ENCODE results near the gene BCAS3.

The BCAS3 gene

DNA sequence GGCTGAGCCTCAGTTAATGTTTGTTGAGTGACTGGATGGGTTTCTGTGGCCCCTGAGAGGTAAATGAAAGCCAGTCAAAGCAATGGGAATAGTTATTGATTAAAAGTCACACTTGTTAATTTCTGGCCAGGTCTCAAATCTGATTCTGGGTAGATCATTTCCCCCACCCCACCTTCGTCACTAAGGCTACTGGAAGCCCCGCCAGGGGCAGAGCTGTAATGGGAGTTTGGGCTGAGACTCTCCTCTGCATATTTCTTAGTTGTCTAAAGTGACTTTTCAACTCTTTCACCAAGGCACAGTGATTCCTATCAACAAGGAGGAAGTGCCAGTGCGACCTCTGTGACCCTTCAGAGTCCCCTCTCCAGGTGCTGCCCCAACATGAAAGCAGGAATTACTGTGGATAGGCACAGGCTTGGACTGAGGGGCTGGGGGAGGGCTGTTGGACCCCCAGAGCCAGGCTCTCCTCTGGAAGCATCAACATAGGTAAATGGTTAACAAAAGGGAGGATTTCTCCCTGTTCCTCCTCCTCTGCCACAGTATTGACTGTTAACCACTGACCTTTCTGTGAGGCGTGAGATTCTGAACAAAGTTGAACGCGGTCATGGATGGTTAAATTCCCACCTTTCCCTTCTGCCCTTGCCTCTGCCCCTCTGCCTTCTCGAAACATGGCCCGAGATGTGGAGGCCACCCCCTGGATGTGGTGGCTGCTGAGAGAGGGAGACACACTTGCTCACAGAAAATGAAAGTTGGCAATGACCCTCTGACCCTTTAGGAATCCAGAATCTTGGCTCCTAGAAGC lies 701.2 kb downstream of the BCAS3 start:
- DNase-seq, result no peak

DNA sequence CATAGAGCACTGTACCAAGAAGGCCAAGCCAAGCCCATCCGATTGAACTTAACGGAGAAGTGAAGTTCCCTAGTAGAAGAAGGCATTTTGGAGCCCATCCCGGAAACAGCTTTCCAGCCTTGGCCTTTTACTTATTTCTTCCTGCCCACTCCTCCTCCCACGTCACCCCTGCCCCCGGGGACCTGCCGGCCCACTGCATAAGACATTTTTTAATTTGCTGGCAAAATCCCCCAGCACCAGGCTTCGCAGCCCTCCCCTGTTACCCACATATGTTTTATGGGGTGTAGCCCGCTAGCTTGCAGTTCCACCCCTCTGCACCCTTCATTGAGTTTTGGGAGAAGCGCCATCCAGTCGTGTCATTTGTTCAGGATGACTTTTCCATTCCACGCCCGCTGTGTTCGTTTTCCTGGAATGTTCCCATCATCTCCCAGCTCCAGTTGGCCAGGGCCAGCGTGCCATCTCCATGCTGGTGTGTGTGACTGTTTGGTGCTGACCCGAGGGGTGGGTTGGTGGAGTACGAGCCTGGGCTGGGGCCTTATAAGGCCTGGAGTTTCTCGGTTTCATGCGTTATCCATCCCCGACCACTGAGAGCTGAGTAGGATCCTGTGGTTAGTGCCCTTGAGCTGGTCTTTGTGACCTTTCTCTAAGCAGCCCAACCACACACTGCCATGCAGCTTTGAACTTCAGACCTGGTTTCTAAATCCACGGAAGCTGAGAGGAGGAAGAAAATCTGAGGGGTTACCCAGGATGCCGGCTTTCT lies 702.0 kb downstream of the BCAS3 start:
- DNase-seq, result no peak

DNA sequence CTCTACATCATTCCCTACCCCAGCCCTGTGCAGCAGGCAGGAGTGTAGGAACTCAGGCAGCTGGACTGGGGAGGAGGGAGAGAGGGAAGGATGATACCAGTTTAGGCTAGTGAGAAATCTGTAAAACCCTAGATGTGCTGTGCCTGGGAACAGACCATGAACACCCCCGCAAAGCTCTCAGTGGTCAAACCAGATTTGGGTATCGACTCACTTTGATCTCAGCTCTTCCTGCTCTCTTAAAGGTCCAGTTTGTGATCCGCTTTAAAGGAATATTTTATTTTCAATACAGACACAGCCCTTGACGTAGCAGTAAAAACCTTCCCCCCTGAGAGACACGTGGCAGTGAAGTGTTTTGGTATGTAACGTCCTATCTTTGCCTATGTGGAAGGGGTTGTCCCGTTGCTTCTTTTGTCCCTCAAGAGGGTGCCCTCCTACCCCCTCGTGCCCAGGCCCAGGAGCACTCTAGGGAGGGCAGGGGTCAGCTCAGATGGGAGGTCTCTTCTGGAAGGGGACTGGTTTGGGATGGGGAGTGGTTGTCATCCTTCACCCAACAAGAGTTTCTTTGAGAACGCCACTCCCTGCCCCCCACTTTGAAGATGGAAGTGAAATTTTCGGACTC lies 702.7 kb downstream of the BCAS3 start:
- DNase-seq, result no peak

DNA sequence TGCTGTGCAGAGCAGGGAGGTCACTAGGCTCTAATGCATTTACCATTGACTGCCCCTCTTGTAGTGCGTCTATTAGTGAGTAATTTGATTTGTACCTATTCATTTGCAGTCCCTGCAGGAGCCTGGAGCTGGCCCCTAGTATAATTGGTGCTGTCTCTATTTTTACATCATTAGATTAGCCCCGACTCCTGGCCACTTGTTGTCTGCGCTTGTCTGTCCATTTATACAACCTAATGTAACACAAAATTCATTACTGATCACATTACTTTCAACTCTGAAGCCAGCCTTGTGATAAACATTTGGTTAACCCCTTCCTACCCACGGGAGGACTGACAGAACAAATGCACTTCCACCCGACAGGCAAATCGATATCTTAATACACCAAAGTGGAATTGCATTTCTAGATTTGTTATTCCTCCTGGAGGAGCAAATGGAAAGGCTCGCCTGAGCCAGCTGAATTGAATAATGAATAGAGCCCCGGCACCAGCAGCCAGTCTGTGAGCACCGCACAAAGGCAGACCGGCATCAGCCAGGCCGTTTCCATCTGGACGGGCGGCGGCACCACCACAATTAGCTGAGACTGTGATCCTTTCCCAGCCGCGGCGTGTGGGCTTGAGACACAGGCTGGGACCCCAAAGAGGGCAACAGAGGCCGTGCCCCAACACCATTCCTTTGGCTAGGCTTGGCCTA lies 703.3 kb downstream of the BCAS3 start:
- DNase-seq, result no peak

DNA sequence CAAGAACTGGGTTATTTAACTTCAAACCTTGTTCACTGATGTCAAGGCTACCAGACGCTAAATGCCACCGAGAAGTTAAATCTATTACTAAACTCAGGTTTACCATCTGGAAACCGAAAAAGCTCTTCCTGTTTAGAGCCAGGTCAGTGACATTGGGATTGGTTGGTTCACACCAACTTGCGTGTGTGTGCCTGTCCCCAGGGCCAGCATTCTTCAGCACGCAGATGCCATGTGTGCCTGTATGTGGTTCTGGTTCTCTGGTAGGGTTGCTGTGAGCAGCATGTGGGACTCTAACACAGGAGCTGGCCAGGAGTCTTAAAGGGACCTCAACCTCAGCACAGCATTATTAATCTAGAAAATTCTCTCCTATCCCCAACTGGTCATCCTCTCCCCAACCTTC lies 703.9 kb downstream of the BCAS3 start:
- DNase-seq, result no peak

DNA sequence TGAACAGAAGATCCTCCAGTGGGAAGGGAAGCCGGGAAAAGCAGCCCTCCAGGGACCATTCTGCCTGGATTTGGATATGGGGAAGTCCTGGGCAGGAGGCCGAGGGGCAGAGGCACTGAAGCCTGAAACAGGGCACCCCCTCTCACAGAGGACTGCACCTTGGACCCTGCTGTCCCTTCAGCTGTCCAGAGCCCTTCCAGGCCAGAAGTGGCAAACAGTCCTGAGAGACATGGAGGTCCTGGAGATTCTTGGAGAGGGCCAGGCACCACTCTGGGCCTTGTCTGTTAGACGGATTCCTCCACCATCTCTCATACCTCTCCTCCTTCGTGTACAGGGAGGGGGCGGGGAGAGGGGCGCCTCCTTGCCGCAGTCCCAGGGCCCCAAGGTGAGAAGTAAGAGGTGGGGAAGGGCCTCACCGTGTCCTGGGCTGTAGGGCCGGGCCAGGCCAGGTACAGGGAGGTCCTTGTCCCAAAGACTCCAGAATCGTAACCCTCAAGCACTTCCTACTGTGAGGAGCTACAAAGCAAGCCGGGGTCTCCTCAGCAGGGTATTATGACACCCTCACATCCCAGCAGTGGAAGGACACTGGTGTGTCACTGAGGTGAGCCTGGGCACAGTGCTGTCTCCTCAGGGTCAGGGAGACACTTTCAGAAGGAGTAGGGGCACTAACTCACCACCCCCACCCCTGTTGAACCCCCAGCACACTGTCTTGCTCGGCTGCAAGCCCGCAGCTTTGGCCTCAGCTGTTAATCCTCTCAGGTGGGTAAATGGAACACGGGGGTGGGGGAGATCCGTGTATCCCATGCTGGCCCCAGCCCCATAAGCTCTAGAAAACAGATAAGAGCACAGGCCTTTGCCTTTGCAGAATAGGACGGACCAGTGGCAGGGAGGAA lies 705.4 kb downstream of the BCAS3 start:
- no peak for DNase-seq

DNA sequence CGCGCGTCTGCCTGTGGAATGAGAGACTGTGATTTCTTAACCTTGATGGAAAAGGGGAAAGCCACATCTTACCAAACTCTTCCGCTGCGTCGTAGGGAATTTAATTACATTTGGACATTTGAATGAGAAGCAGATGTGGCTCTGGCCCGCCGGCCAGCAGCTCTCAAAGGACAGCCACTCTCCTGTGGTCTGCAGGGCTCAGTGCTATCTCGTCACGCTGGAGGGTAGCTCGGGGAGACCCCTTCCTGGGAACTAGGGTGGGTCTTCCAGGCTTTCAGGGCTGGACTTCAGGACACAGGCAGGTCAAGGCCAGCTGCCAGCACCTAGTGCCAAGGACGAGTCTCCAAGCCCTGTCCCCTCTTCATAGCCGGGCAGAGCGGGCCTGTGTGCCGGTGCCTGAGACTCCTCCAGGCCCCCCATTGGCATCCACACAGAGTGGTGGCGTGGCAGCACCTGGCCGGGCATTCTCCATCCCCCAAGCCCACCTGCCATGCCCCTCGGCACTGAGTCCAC lies 706.1 kb downstream of the BCAS3 start:
- DNase-seq, result no peak

DNA sequence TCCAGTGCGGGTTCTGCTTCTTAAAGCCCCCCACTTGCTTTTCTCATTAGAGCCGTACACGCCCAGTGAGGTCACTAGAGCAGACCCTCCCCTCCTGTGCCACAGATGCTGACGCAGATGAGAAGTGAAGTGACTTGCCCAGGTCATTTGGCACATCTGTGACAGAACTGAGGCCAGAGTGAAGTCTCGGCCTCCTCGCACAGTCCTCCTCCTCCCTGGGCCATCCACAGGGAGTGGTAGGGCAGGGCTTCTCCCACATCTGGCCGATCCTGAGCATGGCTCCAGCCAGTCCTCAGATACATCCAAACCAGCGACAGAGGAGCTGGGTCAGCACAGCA lies 706.7 kb downstream of the BCAS3 start:
- DNase-seq, result no peak

DNA sequence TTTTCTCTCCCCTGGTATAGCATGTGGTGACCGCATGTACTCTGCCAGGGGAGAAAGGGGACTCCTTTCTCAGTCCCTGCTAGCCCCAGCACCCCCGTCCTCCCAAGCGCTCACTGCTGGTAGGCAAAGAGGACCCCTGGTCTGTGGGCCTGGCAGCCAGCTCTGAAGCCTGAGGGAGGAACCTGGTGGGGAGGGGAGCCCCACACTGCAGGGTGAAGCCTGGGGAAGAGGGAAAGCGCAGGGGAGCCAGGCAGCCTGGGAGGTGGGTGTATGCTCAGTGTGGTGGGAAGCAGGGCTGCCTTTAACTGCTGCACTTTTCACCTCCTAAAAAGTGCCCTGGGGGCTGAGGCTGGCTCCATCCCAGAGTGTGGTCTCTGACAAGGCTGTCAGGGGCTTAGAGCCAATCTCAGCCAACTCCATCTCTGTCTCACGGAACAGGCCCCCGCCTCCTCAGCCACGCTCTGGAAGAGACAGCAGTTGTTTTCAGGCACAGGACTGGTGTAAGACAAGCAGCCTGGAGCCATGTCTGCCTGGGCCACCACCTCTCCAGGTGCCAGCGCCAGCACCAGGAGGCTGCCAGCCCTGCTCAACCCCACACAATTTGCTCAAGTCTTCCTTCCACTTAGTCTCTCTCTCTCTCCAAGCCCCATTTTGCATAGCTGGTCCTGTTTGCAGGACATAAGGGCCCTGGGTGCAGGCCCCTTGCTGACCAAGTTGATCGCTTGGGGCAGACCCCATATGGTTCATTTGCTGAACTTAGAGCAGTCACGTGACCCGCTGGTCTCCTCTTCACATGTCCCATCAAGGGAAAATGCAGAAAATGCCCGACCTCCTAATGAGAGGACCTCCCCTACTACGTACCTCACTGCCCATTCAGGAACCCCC lies 707.3 kb downstream of the BCAS3 start:
- DNase-seq, result no peak

DNA sequence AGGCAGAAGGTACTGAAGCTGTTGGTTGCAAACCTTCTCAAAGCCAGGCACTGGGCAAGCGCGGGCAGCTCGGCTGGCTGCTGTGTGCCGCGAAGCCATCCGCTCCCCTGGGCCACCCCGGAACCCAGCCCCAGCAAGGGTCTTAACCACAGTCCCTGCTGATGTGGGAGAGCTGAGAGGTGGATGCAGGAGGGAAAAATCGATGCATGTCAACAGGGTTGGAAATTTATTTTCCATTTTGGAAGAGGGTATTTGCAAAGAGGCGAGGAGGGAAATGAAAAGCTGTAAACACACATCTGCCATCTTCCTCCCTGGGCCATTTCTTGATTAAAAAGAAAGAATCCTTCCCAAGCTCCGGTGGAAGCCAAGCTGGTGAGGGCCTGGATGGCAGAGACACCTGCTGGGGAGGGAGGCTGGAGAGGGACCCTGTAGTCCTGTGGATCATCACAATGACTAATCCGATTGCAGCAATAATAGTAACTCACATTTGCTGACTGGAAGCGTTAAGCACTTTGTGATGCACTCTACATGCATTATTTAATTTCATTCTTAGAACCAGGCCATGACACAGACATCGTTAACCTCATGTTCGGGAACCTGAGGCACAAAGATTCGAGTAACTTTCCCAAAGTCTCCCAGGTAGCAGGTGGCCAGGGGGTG lies 708.1 kb downstream of the BCAS3 start:
- DNase-seq, result no peak

DNA sequence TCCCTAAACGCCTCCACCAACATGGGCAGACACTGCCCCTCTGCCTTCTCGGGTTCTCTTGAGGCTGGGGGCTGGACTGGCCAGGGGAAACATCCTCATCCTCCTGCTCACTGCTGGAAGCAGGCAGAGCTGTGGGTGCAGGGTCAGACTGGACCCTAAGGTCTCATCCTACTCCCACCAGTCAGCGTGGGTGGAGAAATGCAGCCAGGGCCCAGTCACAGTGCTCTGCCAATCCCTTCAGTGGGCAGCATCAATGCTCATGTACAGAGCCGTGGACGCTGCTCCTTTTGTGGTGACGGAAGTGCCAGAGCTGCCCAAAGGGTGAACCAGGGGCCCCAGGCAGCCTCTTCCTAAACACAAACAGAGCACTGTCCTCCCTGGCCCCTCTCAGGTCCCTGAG lies 708.6 kb downstream of the BCAS3 start:
- DNase-seq, result no peak

DNA sequence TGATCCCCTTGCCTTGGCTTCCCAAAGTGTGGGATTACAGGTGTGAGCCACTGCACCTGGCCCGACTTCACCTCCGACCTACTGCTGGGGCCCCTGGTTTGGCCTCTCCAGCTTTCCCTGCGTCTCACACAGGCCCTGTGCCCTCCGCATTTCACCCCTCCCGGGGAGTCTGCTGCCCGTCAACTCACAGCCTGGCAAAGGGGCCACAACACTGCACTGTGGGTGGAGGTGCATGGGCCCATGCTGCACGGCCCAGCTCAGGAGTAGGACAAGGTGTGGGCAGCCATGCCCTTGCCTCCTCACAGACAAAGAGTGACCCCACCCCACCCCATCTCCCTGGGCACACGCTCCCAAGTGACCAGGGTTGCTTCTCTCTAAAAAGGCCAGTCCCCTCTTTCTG lies 709.4 kb downstream of the BCAS3 start:
- DNase-seq, result no peak

DNA sequence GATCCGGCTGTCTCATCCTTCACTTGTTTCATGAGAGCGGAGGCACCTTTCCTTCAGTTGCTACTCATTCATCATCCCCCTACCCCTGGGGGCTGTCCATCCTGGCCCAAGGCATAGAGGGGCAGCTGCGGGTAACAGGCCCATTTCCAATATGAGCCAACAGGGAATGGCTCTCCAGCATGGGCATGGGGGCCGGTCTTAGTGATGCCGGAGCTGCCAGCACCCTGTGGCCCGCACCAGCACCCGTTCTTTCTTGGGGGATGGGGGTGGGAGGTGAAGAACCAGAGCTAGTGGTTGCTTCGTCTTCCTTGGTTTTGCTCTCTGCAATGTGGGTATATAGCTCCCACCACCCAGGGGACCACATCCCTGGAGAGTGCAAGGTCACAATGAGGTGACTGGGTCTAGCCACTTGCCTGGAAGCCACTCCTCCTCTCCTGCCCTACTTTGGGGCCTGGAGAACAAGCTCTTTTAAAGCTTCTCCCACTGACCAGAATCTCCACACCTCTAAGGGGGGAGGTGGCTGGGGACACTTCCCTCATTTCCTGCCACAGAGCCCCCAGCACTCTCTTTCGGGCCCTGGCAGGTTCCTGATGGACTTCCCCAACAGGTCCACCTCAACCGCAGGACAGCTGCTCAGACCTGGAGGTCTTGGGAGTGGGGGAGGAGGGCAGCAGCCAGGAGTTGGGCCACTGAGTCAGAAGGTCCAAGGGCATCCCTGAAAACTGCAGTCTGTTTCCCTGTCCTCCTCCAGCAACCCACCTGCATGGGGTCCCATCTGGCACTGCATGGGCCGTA lies 710.1 kb downstream of the BCAS3 start:
- DNase-seq, result no peak

DNA sequence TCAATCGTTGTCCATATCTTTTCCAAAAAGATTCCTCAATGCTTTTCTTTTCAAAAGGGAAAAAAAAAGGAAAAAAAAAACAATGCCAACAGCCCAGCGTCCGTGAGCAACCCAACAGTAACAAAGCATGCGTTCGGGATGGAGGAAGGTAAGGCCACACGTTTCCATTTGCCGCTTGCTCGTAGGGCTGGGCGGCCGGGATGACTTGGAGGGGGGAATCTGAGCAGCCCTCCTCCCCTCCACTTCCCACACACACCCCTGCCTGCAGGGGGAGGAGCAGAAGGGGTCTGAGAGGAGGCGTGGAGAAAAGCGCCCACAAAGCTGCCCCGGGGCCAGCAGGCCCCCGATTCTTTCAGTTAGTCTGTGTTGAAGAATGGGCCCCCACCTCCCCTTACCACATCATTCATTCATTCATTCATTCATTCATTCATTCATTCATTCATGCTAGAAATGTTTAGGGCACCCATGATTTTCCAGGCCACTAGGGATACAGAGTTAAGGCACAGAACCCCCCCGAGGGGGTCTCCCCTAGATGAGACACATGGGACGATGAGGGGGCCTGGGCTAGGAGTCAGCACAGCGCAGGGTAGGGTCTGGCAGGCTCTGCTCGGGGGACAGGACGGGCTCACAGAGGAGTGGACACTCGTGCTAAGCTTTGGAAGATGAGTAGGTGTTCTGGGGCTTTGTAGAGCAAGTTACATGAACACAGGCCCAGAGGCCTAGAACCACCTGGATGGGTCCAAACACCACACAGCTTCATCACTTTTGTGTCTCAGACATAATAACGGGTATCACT lies 711.1 kb downstream of the BCAS3 start:
- no peak for DNase-seq

DNA sequence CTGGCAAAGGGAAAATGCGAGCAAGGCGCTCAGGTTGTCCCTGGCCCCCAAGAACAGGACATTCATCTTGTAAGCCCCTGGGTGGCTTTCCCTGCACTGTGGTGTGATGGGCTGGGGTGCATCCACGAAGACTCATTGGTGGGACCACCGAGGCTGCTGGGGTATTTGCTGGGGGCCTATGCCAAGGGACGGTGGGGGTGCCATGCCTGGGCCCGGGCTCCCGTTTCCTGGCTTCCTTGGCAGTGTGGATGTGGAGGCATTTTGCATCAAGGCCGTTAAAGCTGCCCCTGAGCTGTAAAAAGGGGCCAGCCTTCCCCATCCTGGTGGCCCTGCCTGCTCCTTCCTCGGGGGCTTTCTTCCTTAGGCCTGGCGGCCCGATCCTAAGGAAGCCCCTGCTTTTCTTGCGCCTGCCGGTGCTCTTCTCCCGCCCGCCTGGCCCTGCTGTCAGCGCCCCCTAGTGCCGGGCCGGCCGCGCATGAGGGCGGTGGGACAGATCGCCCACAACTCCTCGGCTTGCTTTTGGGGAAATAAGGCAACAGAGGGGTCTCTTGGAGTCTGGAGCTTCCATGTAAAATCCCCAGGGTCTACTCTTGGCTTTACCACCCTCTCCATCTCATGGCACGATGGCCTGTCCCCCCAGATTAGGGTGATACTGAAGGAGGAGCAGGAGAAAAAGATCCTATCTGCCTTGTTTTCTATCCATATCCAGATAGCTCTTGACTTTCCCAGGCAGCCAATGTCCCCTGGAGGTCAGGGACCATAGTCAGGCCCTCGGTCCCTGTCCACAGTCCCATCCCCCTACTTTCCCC lies 712.2 kb downstream of the BCAS3 start:
- peak; percentile 50 to 81 (median 67) for DNase-seq

DNA sequence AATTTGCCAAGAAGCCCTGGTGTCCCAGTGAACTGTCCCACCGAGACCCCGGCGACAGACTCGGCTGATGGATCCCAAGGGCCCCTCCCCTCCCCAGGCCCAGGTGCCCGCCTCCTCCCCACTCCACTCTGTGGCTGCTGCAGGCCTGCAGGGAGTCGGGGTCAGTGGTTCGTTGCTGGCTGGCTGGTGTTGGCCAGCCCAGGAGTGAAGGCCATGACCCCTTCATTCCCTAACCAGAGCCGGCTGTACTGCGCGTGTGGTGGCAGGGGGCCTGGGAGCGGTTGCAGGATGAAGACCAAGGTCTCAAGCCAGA lies 712.8 kb downstream of the BCAS3 start:
- DNase-seq, result no peak

DNA sequence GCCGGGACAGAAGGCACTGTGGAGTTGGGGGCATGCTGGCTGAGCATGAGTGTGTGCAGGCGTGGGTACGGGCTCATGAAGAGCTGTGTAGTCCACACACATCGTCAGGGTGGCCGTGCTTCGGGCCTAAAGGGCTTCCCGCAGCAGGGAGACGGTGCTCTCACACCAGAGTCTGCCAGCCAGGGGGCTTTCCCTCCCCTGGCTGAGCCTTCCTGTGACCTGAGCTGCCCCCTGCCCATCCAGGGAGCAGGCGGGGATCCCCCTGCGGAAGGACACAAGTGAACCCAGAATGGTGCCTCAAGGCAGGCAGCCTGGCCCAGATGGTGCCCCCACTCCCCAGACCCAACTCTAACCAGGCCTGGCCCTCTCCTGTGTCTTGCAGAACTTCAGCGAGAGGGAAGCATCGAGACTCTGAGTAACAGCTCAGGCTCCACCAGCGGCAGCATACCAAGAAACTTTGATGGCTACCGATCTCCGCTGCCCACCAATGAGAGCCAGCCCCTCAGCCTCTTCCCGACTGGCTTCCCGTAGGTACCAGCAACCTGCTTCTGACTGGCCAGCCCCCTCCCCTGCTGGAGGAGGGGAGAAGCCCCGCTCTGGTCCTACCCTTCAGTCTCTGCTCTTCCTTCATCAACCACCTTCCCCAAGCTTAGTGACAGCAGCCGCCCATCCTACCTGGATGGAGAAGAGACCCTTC lies 714.1 kb downstream of the BCAS3 start:
- no peak for DNase-seq

DNA sequence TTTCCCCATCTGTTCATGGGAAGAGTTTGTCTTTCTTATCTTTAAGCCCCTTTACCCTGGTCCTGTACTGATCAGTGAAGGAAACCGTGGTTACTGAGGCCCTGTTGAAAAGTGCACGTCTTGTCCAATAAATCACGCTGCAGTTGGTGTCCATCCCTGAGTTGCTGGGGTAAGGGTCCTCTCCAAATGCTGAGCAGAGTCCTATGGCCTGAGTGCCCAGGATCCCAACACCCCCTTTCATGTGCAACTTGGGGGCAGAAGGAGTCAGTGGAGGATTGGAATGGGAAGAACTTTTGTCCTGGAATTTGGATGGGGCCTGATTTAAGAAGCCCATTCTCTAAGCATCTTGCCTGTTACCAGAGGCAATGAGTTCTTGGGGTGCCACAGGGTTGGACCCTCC lies 715.0 kb downstream of the BCAS3 start:
- DNase-seq, result no peak

Measured in suppressor macrophage treated with lipopolysaccharide for 1 hour (primary cell).